Measurements from ENCODE around the gene PDYN. TPM values are rescaled to one million over a fixed set of nuclear protein-coding genes. Genes with fewer than 3 reads are reported as not detected.

Gene PDYN
- total RNA-seq, 1 donor from 2014 or later, result not detected

GRCh38 chr20:1946442-1946761, 47.5 kb downstream of the PDYN start:
- peaks cover 20% of the 10 kb centered on the region for H3K4me1 ChIP-seq
- peaks cover 44% of the 10 kb centered on the region for H3K27me3 ChIP-seq (ENCODE audit: low read depth)
- no peak overlapping the region for H3K27ac ChIP-seq (replicated peaks)
- intact Hi-C loops (cut with micrococcal nuclease), result no loop called here
- H3K9me3 ChIP-seq (replicated peaks), result no peaks in the 10 kb centered on the region
- no peak for DNase-seq
- TF ChIP-seq, protein P1, sequence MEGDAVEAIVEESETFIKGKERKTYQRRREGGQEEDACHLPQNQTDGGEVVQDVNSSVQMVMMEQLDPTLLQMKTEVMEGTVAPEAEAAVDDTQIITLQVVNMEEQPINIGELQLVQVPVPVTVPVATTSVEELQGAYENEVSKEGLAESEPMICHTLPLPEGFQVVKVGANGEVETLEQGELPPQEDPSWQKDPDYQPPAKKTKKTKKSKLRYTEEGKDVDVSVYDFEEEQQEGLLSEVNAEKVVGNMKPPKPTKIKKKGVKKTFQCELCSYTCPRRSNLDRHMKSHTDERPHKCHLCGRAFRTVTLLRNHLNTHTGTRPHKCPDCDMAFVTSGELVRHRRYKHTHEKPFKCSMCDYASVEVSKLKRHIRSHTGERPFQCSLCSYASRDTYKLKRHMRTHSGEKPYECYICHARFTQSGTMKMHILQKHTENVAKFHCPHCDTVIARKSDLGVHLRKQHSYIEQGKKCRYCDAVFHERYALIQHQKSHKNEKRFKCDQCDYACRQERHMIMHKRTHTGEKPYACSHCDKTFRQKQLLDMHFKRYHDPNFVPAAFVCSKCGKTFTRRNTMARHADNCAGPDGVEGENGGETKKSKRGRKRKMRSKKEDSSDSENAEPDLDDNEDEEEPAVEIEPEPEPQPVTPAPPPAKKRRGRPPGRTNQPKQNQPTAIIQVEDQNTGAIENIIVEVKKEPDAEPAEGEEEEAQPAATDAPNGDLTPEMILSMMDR (IDR thresholded peaks at IDR 0.05; ENCODE audit: borderline replicate concordance), result no peak
- H3K36me3 ChIP-seq, result no peaks in the 10 kb centered on the region
- no peak overlapping the region for H3K4me3 ChIP-seq

DNA sequence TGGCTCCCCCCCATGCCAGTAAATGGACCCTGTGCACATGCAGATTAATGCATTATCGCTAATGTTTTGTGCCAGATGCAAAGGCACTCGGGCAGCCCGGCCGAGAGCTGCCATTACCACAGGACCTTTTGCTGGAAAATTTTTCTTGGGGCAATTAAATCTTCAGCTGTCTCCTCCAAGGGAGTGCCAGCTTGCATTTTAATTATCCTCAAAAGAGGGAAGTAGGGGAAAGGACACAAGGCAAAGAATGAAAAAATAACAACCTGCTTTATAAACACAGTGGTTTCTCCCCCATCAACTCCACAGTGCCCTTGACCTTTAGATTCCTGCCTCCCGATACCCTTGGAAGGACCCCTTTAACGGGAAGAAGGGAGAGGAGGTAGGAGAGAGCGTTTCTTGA, 48.2 kb downstream of the PDYN start:
- TF ChIP-seq, protein P1 (IDR thresholded peaks at IDR 0.05; ENCODE audit: borderline replicate concordance), result no peak
- Histone ChIP-seq H3K9me3 (replicated peaks) (no peaks in the 10 kb centered on the region), H3K4me1 (peaks cover 26% of the 10 kb centered on the region), H3K4me3 (no peak overlapping the region), H3K36me3 (no peaks in the 10 kb centered on the region), H3K27ac (replicated peaks) (no peak overlapping the region), H3K27me3 (ENCODE audit: low read depth) (peaks cover 44% of the 10 kb centered on the region)
- intact Hi-C loops (cut with micrococcal nuclease), result no loop called here
- no peak for DNase-seq

GRCh38 chr20:1945134-1945618, 48.7 kb downstream of the PDYN start:
- no peak overlapping the region for H3K4me3 ChIP-seq
- H3K4me1 ChIP-seq, result peaks cover 26% of the 10 kb centered on the region
- no peaks in the 10 kb centered on the region for H3K36me3 ChIP-seq
- H3K27ac ChIP-seq (replicated peaks), result peak overlapping the region; percentile 27
- H3K9me3 ChIP-seq (replicated peaks), result no peaks in the 10 kb centered on the region
- peaks cover 44% of the 10 kb centered on the region for H3K27me3 ChIP-seq (ENCODE audit: low read depth)
- TF ChIP-seq, protein P1 (IDR thresholded peaks at IDR 0.05; ENCODE audit: borderline replicate concordance), result no peak
- intact Hi-C loops (cut with micrococcal nuclease), result no loop called here
- DNase-seq, result peak; percentile 41

- intact Hi-C loops (cut with micrococcal nuclease), result no loop called here
- Histone ChIP-seq H3K27me3 (ENCODE audit: low read depth) (peaks cover 44% of the 10 kb centered on the region), H3K36me3 (no peaks in the 10 kb centered on the region), H3K9me3 (replicated peaks) (no peaks in the 10 kb centered on the region), H3K27ac (replicated peaks) (peak overlapping the region; percentile 27), H3K4me1 (peaks cover 23% of the 10 kb centered on the region), H3K4me3 (no peak overlapping the region)
- TF ChIP-seq, protein P1 (IDR thresholded peaks at IDR 0.05; ENCODE audit: borderline replicate concordance), result no peak
- no peak for DNase-seq
These were observed 49.3 kb downstream of the PDYN start for GRCh38 chr20:1944345-1945091.

GRCh38 chr20:1943275-1944002, 50.4 kb downstream of the PDYN start:
- H3K27me3 ChIP-seq (ENCODE audit: low read depth), result peaks cover 41% of the 10 kb centered on the region
- TF ChIP-seq, protein P1 (IDR thresholded peaks at IDR 0.05; ENCODE audit: borderline replicate concordance), result no peak
- peak overlapping the region; percentile 19 for H3K27ac ChIP-seq (replicated peaks)
- peak; percentile 37 for DNase-seq
- intact Hi-C loops (cut with micrococcal nuclease), result no loop called here
- H3K36me3 ChIP-seq, result no peaks in the 10 kb centered on the region
- no peaks in the 10 kb centered on the region for H3K9me3 ChIP-seq (replicated peaks)
- H3K4me1 ChIP-seq, result peaks cover 27% of the 10 kb centered on the region
- no peak overlapping the region for H3K4me3 ChIP-seq
